HepG2 (cell line): Measurements from ENCODE around the gene RBBP8. TPM values are rescaled to one million over a fixed set of nuclear protein-coding genes. Genes with fewer than 3 reads are reported as not detected.
A peak's percentile ranks its signal among the peaks of the same experiment; 100 is the strongest.

Source experiments
- ATAC-seq: fragments of 200-7000 bp; cut with Tn5 transposase; 3 replicates; pipeline ENCODE4 v1.9.1; 2020; ENCODE audit warnings: mild to moderate bottlenecking, moderate library complexity
- BruUV-seq: library from RNA; stranded (reverse); fragments of 400-500 nt; replicated peaks from 2 replicates; lab custom pipeline; 2021; lab: Mats Ljungman, UMichigan
- CTCF ChIA-PET: fragments of 300-600 bp; formaldehyde crosslinking; extraction: SDS; loops from one replicate; lab custom pipeline; 2021; ENCODE audit warnings: low total read pairs, inconsistent platforms, low intra/inter-chr PET ratio; lab: Yijun Ruan, JAX
- POLR2A ChIA-PET: fragments of 350-600 bp; sonication (Branson Sonifier 250); formaldehyde crosslinking; loops from one replicate; lab custom pipeline; 2020; ENCODE audit warnings: antibody characterized with exemption, inconsistent platforms; lab: Yijun Ruan, JAX
- DNase-seq: peaks from one replicate; pipeline ENCODE4 v3.0.0-alpha.2; 2015; ENCODE audit warnings: low spot score
- FAIRE-seq: peaks from 3 replicates; lab custom pipeline; 2011; peaks lifted over from hg19 to GRCh38; lab: Jason Lieb, UNC
- H2AFZ ChIP-seq: one replicate; pipeline ENCODE4 v1.6.1; 2011; ENCODE audit warnings: low read length, inconsistent platforms
- H3K27ac ChIP-seq: fragments of 300-600 bp; 3 replicates; pipeline ENCODE4 v1.8.0; 2011; ENCODE audit warnings: mixed run types, mild to moderate bottlenecking, mixed read lengths, low read length, inconsistent platforms; ENCODE audit not compliant: insufficient read depth; ENCODE audit errors: extremely low read length
- H3K27me3 ChIP-seq, 2 experiments: fragments of 200-600 bp in 1 of 2; 2 replicates in 1 of 2; 3 replicates in 1 of 2; pipeline versions ENCODE4 v1.6.0 to v1.8.0; 2011; ENCODE audit warnings: low read length in 2 of 2, mild to moderate bottlenecking in 2 of 2, moderate library complexity in 2 of 2, inconsistent platforms in 1 of 2; ENCODE audit not compliant: insufficient read depth in 2 of 2, control insufficient read depth in 1 of 2
- H3K36me3 ChIP-seq, 2 experiments: fragments of 200-600 bp in 1 of 2; replicated peaks in 1 of 2; 2 replicates in 1 of 2; 3 replicates in 1 of 2; pipeline versions ENCODE4 v1.5.1 to v1.8.0; 2011; ENCODE audit warnings: low read length in 2 of 2, inconsistent platforms in 1 of 2; ENCODE audit not compliant: insufficient read depth in 2 of 2, control insufficient read depth in 1 of 2
- H3K4me1 ChIP-seq: 2 replicates; pipeline ENCODE4 v1.5.1; 2012; ENCODE audit warnings: low read length, inconsistent platforms; ENCODE audit not compliant: insufficient read depth
- H3K4me2 ChIP-seq: 2 replicates; pipeline ENCODE4 v1.6.0; 2011; ENCODE audit warnings: low read depth, low read length, inconsistent platforms
- H3K4me3 ChIP-seq, 3 experiments: fragments of 200-600 bp in 1 of 3; sonication (generic), shearing (Covaris generic) in 1 of 3; replicated peaks in 1 of 3; 2 replicates each; pipeline ENCODE4 v1.5.1; 2011 to 2016; ENCODE audit warnings: low read length in 3 of 3, inconsistent platforms in 2 of 3, low read depth in 2 of 3, mild to moderate bottlenecking in 2 of 3, control low read depth in 1 of 3, mixed read lengths in 1 of 3; ENCODE audit not compliant: insufficient read depth in 1 of 3
- H3K79me2 ChIP-seq: one replicate; pipeline ENCODE4 v1.6.1; 2011; ENCODE audit warnings: low read length, inconsistent platforms; ENCODE audit not compliant: insufficient read depth
- H3K9ac ChIP-seq: 2 replicates; pipeline ENCODE4 v1.6.0; 2011; ENCODE audit warnings: mild to moderate bottlenecking, low read depth, low read length, inconsistent platforms; ENCODE audit not compliant: insufficient read depth
- H3K9me3 ChIP-seq: 2 replicates; pipeline ENCODE4 v1.5.1; 2012; ENCODE audit warnings: mild to moderate bottlenecking, low read length
- H4K20me1 ChIP-seq: 2 replicates; pipeline ENCODE4 v1.6.0; 2011; ENCODE audit warnings: inconsistent platforms, mild to moderate bottlenecking, low read length, moderate library complexity; ENCODE audit not compliant: insufficient read depth
- ARID5B ChIP-seq: IDR thresholded peaks from 2 replicates; pipeline ENCODE4 v1.4.0; 2020; ENCODE audit warnings: mild to moderate bottlenecking, missing genetic modification reagents
- EHMT2 ChIP-seq: fragments of 200-600 bp; sonication (generic); IDR thresholded peaks from 2 replicates; pipeline ENCODE4 v1.7.0; 2017; ENCODE audit warnings: antibody characterized with exemption, low read depth, low read length, borderline replicate concordance
- FOXA3 ChIP-seq: IDR thresholded peaks from 2 replicates; pipeline ENCODE4 v1.6.1; 2016; ENCODE audit warnings: missing genetic modification reagents, missing compliant biosample characterization
- GATAD1 ChIP-seq: IDR thresholded peaks from 2 replicates; pipeline ENCODE4 v1.6.1; 2016; ENCODE audit warnings: missing genetic modification reagents, missing compliant biosample characterization
- NR0B2 ChIP-seq: sonication (generic); formaldehyde crosslinking; IDR thresholded peaks from 2 replicates; pipeline ENCODE4 v1.4.0; 2020; ENCODE audit warnings: mild to moderate bottlenecking, missing genetic modification reagents
- USF2 ChIP-seq, 2 experiments: sonication (generic) in 1 of 2; formaldehyde crosslinking in 1 of 2; IDR thresholded peaks; 2 replicates each; pipeline versions ENCODE4 v1.5.1 to v1.6.1; 2011 to 2020; ENCODE audit warnings: borderline replicate concordance in 1 of 2, low read depth in 1 of 2, low read length in 1 of 2, mild to moderate bottlenecking in 1 of 2, missing genetic modification reagents in 1 of 2, moderate library complexity in 1 of 2
- ZNF598 ChIP-seq: sonication (generic); formaldehyde crosslinking; IDR thresholded peaks from 2 replicates; pipeline ENCODE4 v1.5.1; 2020; ENCODE audit warnings: mild to moderate bottlenecking, missing genetic modification reagents, borderline replicate concordance
- ZNF800 ChIP-seq: sonication (generic); formaldehyde crosslinking; IDR thresholded peaks from 2 replicates; pipeline ENCODE4 v1.4.0; 2020; ENCODE audit warnings: missing genetic modification reagents
- ZSCAN5A ChIP-seq: sonication (generic); formaldehyde crosslinking; IDR thresholded peaks from 2 replicates; pipeline ENCODE4 v1.8.0; 2022; ENCODE audit warnings: mild to moderate bottlenecking, missing genetic modification reagents, borderline replicate concordance
- WGBS: methylation state at CpG from one replicate; pipeline ENCODE4 v1.1.6; 2017; ENCODE audit warnings: low lambda C conversion rate; 5-methylcytosine and 5-hydroxymethylcytosine counted together
- in situ Hi-C: cut with HindIII; loops from 2 replicates; pipeline ENCODE4 v1.10.0; 2017; ENCODE audit warnings: low pct_unique_long_range_greater_than_20kb; ENCODE audit not compliant: extremely low pct_ligation_motif_present
- intact Hi-C: fragments of 100-400 bp; cut with micrococcal nuclease; formaldehyde crosslinking; loops from one replicate; pipeline ENCODE4 v1.10.0; 2022; ENCODE audit not compliant: unreplicated experiment
- polyA plus RNA-seq, 8 experiments: library from polyadenylated mRNA; depleted of rRNA in 3 of 8; stranded (reverse) in 7 of 8; unstranded in 1 of 8; fragments of >200 nt; fragmentation: Illumina TruSeq in 4 of 8; extraction: Trizol in 4 of 8; gene quantifications; 2 replicates each; pipeline versions ENCODE4 v1.2.1 to v1.2.3, GENCODE V29; 2011 to 2016; ENCODE audit warnings: low read depth in 4 of 8, missing spikeins in 1 of 8, mixed read lengths in 1 of 8; ENCODE audit not compliant: insufficient read depth in 1 of 8
- total RNA-seq, 5 experiments: library from RNA; depleted of rRNA; stranded (reverse); fragments of >200 nt; fragmentation: Illumina TruSeq; extraction: Trizol; gene quantifications; 2 replicates each; pipeline ENCODE4 v1.2.3, GENCODE V29; 2016; ENCODE audit warnings: low read depth in 1 of 5

Gene RBBP8
- total and polyA plus RNA-seq, 2 of the 13 experiments (the other 11 are each of a cell fraction or from before 2014, with no cell fraction given) = 14.2 to 47.4 TPM

GRCh38 chr18:23066060-23066459, 132.9 kb downstream of the RBBP8 start (continued):
- no peak for TF ChIP-seq ZSCAN5A (CRISPR knock-in tag)
- no peak for TF ChIP-seq USF2 (IDR thresholded peaks at IDR 0.05; ENCODE audit: low read depth, low read length)
- no peak for TF ChIP-seq USF2 (CRISPR knock-in tag; IDR thresholded peaks at IDR 0.05; ENCODE audit: borderline replicate concordance)
- TF ChIP-seq EHMT2 = no peak
- TF ChIP-seq ZNF800 (CRISPR knock-in tag) = no peak

- H3K27me3 ChIP-seq = 0 out of 5 replicates have a peak, but pooled peaks cover 0 to 3% of the 10 kb centered on the region in 2 experiments
- no peak for ATAC-seq
- intact Hi-C loops = no loop called here
- no peak overlapping the region for H3K9ac ChIP-seq
- DNase-seq = no peak
- CTCF ChIA-PET = no interaction called here
- TF ChIP-seq GATAD1 = no peak
- 0 out of 2 replicates have a peak, but pooled peaks have one; percentile 9 for TF ChIP-seq ARID5B (CRISPR knock-in tag)
- TF ChIP-seq NR0B2 (CRISPR knock-in tag) = no peak
- no peak for TF ChIP-seq ZNF598 (CRISPR knock-in tag)
- TF ChIP-seq FOXA3 = peak; percentile 33; the same call in 1 of the 2 replicates
- H3K9me3 ChIP-seq = peaks cover 6% of the 10 kb centered on the region
- in situ Hi-C loops = no loop called here
- H2AFZ ChIP-seq = no peak overlapping the region
- FAIRE-seq = no peak
- H3K4me2 ChIP-seq = 0 out of 2 replicates have a peak overlapping the region, but pooled peaks have one; percentile 29
- H3K4me1 ChIP-seq = peaks cover 16% of the 10 kb centered on the region
- BruUV-seq = no TSS peak
- H3K36me3 ChIP-seq = no peaks in the 10 kb centered on the region
- H3K4me3 ChIP-seq = no peak overlapping the region
- POLR2A ChIA-PET = no interaction called here
- H3K79me2 ChIP-seq = no peaks in the 10 kb centered on the region
- WGBS = 49% methylated on average over 5 of the region's 5 CpGs
- no peaks in the 10 kb centered on the region for H4K20me1 ChIP-seq
- no peak overlapping the region for H3K27ac ChIP-seq
Measured at GRCh38 chr18:23066504-23067039, 133.4 kb downstream of the RBBP8 start.
